Posterior vena cava (tissue), 2 donors: ENCODE measurements around the gene MLC1. TPM values are rescaled to one million over a fixed set of nuclear protein-coding genes. Genes with fewer than 3 reads are reported as not detected.

Source experiments
- DNase-seq: peaks from one replicate; pipeline ENCODE4 v3.0.0-alpha.2; 2020; ENCODE audit warnings: low spot score
- intact Hi-C, 2 donors: fragments of 100-400 bp; cut with DNase I; formaldehyde crosslinking; loops; one replicate each; pipeline versions ENCODE4 v1.14.1 to v1.14.2; 2022 to 2023
- total RNA-seq, 2 donors: library from RNA; stranded (reverse); fragmentation: NEBNext Ultra II Directional; extraction: Animal tissue kit (Norgen Biotek cat#: 25700); gene quantifications; one replicate each; pipeline ENCODE4 v1.2.1, GENCODE V29; 2021
- donor health status: DM: yes; HTN: yes; CAD: no.
- donor health status: DM: yes; HTN: yes; CAD: no.

The MLC1 gene
- total RNA-seq, 2 donors from 2014 or later, result 0.19 to 0.28 TPM

DNA sequence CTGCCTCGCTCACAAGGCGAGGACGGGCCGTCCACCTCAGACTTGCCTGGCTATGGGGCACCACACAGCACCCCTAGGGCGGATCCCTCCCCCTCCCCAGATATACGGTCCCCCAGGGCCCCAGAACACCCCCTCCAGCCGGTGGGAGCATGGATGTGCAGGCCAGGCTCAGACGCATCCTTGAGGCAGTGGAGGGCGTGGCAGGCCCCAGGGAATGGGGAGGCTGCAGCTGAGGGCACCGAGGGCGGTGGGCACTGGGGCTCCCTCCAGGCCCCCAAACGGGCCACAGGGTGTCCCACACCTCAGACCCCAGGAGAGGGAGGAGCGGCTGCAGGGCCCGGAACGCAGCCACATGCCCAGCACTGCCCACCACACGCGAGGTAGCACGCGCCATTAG lies 39.2 kb downstream of the MLC1 start:
- DNase-seq, result peak; percentile 74
- intact Hi-C loops, result no loop called here

DNA sequence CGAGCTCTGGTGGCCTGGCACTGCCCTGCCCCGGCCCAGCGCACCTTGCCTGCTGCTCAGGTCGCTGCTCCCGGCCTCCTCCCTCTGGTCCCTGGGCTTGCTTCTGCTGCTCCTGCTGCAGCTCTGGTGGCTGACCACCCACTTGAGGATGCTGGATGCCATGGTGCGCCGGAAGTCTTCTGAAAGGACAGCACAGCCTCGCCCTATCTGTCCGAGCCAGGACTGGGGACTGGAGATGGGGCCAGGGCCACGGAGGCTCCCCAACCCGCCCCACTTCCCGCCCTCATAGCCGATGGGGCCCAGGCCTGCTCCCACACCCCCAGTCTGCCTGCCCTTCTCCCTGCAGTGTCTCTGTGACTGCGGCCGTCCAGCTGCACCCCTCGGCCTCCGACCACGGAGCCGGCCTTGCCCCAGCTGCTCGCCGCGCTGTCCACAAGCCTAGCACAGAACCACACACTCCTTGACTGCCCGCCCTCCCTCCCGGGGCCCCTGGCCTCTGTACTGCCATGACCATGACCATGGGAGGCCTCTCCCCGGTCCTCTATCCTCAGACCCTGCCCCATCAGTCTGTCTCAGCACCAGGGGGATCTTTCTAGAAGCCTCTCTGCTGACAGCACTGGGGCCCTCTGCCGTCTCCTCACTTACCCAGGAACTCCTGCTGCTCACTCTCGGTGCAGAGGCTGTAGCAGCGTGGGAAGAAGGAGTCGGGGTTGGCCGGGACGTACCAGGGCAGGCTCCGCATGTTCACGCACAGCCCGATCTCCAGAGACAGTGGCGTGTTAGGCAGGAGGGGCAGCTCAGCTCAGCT lies 39.8 kb downstream of the MLC1 start:
- intact Hi-C loops, result no loop called here
- peak; percentile 81 for DNase-seq

DNA sequence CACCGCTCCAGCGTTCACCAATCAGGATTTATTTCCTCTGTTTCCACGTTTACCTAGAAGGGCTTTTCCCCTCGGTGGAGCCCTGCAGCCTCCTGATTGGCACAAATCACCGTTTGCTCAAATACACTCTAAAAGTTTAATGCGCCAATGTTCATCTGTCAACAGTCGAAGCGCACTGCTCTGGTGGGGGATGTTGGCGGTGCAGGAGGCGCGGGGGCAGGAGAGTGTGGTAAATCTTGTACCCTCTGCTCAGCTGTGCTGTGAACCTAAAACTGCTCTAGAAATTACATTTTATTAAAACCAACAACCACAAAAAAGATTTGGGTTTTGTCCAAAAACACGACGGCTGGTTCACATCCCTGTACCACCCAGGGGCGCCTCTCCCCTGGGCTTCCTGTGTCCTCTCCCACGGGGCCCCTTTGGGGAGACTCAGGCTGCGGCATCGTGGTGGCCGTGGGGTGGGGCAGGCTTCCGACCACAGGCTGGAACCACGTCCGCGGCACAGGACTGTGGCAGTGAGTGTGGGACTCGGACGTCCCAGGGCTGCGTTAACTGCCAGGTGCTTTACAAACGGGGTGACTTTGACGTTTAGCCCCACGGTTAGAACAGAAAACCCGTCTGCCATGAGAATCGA lies 40.6 kb downstream of the MLC1 start:
- DNase-seq, result peak; percentile 70
- intact Hi-C loops, result no loop called here

DNA sequence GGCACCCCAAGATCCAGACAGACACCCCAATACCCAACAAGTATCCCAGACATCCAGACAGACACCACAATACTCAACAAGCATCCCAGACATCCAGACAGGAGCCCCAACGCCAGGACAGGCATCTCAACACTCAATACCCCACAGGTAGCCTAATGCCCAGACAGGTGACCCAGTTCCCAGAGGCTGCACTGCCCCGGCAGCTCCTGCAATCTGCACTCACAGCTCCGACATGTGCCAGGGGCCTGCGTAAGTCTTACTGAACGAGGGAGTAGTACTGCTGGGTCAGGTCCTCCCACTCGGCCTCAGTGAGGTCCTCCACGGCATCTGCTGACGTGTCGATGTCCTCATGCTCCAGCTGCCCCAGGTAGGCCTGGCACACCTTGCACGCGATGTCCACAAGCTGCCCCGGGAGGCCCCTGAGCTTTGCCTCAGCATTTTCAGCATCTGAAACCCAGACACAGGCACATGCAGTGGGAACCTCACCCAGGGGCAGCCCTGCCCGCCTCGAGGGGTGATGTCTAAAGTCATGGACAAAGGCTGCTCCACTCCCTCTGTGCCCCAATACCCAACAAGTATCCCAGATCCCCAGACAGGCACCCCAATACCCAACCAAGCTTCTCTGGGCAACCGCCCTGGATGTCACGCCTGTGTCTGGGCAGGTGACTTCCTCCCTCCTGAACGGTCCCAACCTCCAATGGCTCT lies 43.7 kb downstream of the MLC1 start:
- peak; percentile 62 for DNase-seq
- intact Hi-C loops, result no loop called here

DNA sequence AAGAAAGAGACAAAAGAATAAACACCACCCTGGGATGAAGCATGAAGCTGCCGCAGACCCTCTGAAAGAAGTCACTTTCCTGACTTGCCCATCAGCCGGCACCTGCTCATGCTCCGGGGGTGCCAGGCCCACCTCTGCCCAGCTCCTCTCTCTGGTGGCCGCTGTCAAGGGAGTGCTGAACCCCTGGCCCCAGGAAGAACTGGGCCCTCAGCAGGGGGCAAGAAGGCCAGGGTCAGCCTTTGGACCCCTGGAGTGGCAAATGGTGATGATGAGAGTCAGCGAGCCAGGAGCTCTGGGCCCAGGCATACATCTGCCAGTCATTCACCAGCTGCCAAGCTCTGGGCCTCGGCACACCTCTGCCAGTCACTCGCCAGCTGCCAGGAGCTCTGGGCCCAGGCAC lies 44.5 kb downstream of the MLC1 start:
- intact Hi-C loops, result no loop called here
- DNase-seq, result peak; percentile 48

DNA sequence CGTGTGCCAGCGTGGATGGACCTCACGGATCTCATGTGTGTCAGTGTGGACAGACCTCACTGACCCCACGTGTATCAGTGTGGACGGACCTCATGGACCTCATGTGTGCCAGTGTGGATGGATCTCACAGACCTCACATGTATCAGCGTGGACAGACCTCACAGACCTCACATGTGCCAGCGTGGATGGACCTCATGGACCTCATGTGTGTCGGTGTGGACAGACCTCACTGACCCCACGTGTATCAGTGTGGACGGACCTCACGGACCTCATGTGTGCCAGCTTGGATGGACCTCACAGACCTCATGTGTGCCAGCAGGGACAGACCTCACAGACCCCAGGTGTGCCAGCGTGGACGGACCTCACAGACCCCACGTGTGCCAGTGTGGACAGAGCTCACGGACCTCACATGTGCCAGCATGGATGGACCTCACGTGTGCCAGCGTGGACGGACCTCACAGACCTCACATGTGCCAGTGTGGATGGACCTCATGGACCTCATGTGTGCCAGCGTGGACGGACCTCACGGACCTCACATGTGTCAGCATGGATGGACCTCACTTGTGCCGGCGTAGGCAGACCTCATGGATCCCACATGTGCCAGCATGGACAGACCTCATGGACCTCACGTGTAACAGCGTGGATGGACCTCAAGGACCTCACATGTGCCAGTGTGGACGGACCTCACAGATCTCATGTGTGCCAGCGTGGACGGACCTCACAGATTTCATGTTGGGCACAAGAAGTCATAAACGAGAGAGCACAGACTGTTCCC lies 45.4 kb downstream of the MLC1 start:
- peak; percentile 47 for DNase-seq
- intact Hi-C loops, result no loop called here

DNA sequence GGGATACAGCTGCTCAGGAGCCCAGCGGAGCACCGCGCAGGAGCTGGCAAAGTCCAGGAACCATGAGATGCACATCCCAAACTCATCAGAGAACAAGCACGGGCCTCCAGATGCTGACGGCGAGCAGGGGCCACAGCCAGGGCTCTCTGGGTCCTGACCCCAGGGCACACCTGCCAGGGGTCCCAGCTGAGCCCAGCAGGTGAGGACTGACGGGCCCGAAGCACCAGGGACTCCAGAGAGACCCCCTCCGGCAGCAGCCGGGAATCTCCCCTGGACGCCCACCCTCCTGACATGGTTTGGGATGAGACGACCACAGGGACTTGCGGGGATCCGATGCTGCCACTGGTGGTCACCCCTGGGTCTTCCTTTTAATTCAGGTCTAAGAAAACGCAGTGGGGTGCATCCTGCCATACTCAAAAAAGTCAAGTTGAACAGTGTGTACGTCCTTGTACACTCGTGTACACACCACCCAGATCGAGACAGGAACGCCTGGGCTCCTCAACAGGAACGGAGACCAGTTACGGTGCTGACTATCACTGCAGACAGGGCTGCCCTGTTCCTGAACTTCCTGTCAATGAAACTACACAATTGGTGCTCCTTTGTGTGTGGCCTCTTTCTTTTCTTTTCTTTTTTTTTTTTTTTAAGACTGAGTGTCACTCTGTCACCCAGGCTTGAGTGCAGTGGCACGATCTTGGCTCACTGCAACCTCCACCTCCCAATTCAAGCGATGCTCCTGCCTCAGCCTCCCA lies 49.1 kb downstream of the MLC1 start:
- intact Hi-C loops, result no loop called here

DNA sequence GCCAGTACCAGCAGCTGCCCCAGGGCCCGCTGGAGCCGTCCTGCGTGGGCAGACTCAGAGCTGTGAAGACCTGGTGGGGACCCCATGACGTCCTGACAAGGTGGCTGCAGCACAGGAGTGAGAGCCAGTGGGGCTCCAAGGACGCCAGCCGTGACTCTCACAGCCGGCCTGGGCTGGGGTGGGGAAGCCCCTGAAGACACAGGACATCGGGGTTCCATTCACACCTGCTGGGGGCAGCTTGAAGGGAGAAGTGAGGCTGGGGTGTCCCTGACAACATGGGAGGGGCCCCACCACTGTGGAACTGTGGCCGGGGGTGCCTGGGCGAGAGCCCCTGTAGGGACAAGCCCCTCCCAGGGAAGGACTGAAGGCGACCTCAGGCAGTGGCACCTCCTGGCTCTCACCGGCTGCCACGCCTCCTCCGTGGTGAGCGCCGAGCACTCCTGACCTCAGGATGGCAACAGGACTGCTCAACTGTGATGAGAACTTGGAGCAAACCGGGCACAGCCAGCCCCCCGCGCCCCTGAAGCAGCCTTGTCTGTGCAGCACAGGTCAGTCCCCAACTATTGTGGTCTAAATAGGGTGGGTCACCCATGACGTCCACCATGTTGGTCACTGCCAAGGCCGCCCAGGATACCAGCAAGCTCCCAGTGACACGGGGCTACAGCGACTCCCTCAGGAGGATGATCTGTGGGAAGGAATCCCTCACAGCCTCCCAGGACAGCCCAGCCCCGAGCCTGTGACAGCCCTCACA lies 49.9 kb downstream of the MLC1 start:
- intact Hi-C loops, result no loop called here
- DNase-seq, result peak; percentile 64

More for the DNA sequence above, 49.1 kb downstream of the MLC1 start:
- DNase-seq, result peak; percentile 54

DNA sequence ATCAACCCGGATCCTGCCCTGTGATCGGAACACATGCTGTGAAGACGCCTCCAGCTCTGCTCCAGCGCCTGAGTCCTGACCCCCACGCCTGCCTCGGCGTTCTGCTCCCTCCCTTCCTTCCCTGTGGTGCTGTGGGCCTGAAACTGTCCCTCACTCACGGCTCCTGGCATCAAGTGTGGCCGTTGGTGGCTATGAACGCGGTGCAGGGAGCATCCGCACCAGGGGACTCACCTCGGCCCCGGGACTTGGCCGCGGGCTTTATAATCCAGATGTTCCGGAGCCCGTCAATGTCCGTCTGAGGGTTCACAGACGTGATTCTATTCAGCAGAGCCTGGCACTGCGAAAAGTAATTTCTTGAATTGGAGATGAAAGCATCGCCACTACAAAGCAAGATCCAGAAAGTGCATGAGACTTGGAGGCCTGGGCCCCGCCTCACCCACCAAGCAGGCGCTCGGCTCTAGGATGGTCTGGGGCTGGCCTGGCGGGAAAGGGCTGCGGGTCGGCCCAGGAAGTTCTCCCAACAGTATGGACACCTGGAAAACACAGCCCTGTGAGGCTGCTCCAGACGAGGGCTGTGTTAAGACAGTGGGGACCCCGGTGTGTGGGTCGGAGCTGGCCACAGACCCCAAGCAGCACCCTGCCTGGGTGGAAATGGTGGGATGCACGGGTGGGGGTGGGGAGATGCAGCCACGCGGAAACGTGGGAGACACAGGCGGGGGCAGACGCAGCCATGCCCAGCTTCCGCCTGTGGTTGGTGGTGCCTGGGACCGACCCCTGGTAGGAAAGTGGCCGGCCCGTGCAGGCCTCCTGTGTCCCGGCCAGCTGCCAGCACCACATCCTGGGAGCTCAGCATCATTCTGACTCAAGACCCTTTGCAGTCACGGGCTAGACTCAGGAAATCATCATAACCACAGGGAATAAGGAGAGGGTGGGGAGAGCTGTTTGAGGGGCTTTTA lies 50.8 kb downstream of the MLC1 start:
- intact Hi-C loops, result no loop called here
- peak; percentile 51 for DNase-seq

DNA sequence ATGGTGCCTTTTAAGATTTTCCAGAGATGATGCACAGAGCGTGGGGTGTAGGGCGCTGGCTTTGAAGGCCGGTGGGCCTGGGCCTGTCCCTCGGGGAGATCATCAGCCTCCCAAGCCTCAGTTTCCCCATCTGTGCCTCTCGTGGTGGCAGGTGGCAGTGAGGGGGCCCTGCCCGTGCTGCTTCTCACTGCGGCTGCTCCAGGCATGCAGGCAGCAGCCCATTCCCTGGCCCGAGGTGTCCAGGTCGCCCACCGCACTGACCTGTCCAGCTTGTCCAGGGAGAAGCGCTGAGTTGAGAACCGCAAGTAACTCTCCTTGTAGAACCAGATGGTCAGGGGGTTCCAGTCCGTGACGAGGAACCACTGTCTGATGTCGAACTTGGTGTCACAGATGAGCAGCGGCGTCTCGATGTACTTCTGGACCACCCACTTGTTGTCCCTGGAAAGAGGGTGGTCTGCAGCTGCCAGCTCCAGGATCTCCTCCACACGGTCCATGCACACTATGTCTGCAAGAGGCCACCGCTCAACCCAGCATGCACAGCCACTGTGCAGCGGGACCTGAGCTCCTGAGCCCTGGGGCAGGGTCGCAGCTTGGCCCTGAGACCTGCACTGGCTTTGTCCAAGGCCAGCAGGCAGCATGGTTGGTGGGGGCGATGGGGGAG lies 52.2 kb downstream of the MLC1 start:
- intact Hi-C loops, result no loop called here
- peak; percentile 67 for DNase-seq

DNA sequence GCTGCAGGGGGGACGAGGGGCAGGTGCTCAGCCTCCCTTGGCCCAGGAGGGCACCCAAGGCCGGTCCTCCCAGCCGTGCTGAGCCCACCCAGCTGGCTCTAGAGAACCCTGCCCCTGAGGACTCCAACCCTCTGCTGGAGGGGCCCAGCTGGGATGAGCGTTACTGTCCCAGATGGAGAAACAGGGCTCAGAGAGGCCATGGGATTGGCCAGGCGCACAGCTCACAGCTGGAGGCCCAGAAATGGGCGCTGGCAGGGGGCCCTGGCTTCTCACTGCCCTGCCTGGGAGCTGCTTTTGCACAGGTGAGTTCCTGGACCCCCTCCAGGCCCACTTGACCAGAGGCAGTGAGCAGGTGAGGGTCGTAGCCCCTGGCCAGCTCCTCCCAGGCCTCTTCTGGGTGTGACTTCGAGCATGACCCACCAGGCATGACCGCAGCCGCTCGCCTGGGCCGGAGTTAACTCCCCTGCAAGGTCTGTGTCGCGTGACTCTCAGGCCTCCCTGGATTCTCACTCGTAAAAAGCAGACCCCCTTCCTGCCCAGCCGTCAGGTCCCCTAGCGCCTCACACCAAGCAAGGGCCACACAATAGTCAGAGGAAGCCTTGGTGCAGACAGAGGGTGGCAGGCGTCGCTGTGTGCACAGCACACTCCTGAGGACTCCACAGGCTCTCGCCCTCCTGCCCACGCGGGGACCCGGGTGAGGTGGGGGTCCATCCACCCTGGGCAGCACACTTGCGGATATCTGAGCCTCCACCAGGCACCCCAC lies 52.9 kb downstream of the MLC1 start:
- intact Hi-C loops, result no loop called here
- DNase-seq, result peak; percentile 70

DNA sequence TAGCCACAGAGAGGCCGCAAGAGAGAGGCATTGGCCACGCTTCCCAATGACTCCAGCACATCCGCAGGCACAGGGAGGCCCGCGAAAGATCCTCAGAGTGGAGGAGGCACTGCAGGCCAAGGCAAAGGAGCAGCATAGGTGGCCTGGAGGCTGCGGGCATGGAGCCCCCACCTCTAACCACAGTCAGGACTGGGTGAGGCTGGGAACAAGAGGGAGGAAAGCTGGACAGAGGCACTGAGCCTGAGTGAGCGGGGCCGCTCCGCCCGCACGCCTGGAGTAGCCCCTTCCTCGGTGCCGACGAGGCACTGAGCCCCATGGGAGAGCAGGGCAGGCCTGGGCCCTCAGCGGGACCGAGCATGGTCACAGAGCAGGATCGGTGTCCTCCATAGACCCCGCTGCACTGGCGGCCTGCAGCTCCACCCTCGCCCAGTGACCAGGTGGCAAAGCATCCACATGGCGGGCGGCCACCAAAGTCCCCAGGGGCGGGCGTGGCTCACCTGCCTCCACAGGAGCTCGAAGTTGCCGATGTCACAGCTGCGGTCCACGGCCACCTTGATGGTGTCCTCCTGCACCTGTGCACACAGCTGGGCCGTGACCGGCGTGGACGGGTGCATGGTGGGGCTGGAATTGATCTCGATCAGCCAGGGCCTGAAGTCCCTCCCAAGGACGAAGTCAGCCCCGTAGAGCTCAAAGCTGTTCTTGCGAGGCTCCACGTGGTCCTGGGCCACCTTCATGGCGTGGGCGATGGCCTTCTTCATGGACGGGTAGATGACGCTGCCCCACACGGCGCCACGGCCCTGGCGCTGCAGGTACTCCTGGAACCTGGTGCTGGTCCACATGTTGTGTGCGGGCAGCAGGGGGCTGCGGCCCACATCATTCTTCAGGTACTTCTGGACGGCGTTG lies 53.8 kb downstream of the MLC1 start:
- DNase-seq, result peak; percentile 81
- intact Hi-C loops, result loop anchor here (2.0 kb wide), 2 partner anchors 103 to 105 kb away; no protein-coding TSS in a partner anchor

DNA sequence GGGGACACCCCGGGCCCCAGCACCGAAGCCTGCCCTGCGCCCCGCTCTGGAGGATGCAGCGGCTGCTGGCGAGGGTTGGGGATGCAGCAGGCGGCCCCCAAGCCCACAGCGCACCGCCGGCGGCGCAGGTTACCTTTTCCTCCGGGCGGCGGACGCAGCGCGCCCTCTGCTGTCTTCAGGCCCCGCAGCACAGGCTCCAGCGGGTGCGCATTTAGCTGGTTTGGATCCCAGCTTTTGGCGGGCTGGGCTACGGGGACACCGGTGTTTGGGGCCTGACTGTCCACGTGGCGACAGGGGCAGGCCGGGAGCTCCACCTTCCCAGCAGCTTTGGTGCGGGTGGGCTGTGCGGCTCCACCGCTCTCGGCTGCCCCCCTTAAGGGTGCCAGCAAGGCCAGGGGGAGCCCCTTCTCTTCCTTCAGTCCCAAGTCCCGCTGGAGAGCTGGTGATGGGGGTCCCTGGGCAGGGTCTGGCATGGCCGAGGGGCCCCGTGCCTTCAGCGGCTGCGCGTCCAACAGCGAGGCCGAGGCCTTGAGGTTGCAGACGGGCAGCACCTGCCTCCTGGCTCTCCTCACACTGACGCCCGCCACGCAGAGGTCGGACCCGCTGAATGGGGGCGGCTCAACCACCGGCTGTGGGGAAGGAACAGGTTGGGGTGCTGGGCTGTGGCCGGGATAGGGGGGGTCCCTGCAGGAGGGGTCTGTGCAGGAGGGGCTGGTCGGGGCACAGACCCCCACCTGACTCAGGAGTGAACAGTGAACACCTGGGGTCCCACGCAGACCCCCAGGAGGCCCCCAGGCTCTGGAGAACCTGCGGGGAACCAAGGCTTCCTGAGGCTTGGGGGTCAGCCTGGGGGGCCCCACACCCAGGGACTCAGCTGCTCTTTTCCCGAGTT lies 54.7 kb downstream of the MLC1 start:
- DNase-seq, result peak; percentile 92
- intact Hi-C loops, result loop anchor here (1.0 to 2.0 kb wide), 3 partner anchors 40 to 104 kb away; no protein-coding TSS in a partner anchor
